Endothelial cell (in vitro differentiated cells): ENCODE results near the gene SDR42E1. TPM values are rescaled to one million over a fixed set of nuclear protein-coding genes. Genes with fewer than 3 reads are reported as not detected.

Source experiments
- DNase-seq: peaks from one replicate; pipeline ENCODE4 v3.0.0; 2021; ENCODE audit warnings: low spot score
- H3K27ac Mint-ChIP-seq: one replicate; pipeline ENCODE4 v1.8.0; 2021; ENCODE audit warnings: mixed read lengths, inconsistent platforms; ENCODE audit not compliant: unreplicated experiment
- H3K27me3 Mint-ChIP-seq: one replicate; pipeline ENCODE4 v1.8.0; 2021; ENCODE audit warnings: mild to moderate bottlenecking, moderate library complexity, mixed read lengths, inconsistent platforms; ENCODE audit not compliant: unreplicated experiment
- H3K36me3 Mint-ChIP-seq: one replicate; pipeline ENCODE4 v1.8.0; 2021; ENCODE audit warnings: mild to moderate bottlenecking, low read depth, mixed read lengths, inconsistent platforms; ENCODE audit not compliant: unreplicated experiment
- H3K4me1 Mint-ChIP-seq: one replicate; pipeline ENCODE4 v1.8.0; 2021; ENCODE audit warnings: mild to moderate bottlenecking, mixed read lengths, inconsistent platforms; ENCODE audit not compliant: unreplicated experiment
- H3K4me3 Mint-ChIP-seq: one replicate; pipeline ENCODE4 v1.8.0; 2021; ENCODE audit warnings: mild to moderate bottlenecking, mixed read lengths, inconsistent platforms; ENCODE audit not compliant: unreplicated experiment
- H3K9me3 Mint-ChIP-seq: one replicate; pipeline ENCODE4 v1.8.0; 2021; ENCODE audit warnings: mixed read lengths, inconsistent platforms; ENCODE audit not compliant: unreplicated experiment
- CTCF ChIP-seq: fragments of 200-600 bp; sonication (generic); IDR thresholded peaks from one replicate; pipeline ENCODE4 v1.5.0; 2021; ENCODE audit warnings: antibody characterized with exemption; ENCODE audit not compliant: unreplicated experiment
- total RNA-seq: library from RNA; stranded (reverse); fragmentation: NEBNext Ultra II Directional; extraction: Animal tissue kit (Norgen Biotek cat#: 25700); gene quantifications from one replicate; pipeline ENCODE4 v1.2.1, GENCODE V29; 2021; ENCODE audit not compliant: unreplicated experiment

SDR42E1 gene
- total RNA-seq, 1 donor from 2014 or later: 0.74 TPM

GRCh38 chr16:82024883-82025282, 13.6 kb upstream of the SDR42E1 start:
- no peak for TF ChIP-seq CTCF

GRCh38 chr16:82024316-82024715, 13.0 kb upstream of the SDR42E1 start:
- Mint-ChIP-seq H3K4me1 (no peaks in the 10 kb centered on the region), H3K4me3 (no peak overlapping the region), H3K27ac (no peak overlapping the region), H3K36me3 (no peaks in the 10 kb centered on the region), H3K27me3 (peaks cover 3% of the 10 kb centered on the region), H3K9me3 (no peaks in the 10 kb centered on the region)
- DNase-seq: no peak
- TF ChIP-seq CTCF: no peak

More at GRCh38 chr16:82024883-82025282, 13.6 kb upstream of the SDR42E1 start:
- H3K4me3 Mint-ChIP-seq: no peak overlapping the region
- no peak overlapping the region for H3K27ac Mint-ChIP-seq
- no peaks in the 10 kb centered on the region for H3K36me3 Mint-ChIP-seq
- H3K9me3 Mint-ChIP-seq: no peaks in the 10 kb centered on the region
- no peak for DNase-seq
- H3K27me3 Mint-ChIP-seq: peaks cover 3% of the 10 kb centered on the region
- no peaks in the 10 kb centered on the region for H3K4me1 Mint-ChIP-seq

- H3K4me3 Mint-ChIP-seq: no peak overlapping the region
- H3K27me3 Mint-ChIP-seq: peaks cover 3% of the 10 kb centered on the region
- H3K9me3 Mint-ChIP-seq: no peaks in the 10 kb centered on the region
- H3K4me1 Mint-ChIP-seq: no peaks in the 10 kb centered on the region
- DNase-seq: no peak
- no peaks in the 10 kb centered on the region for H3K36me3 Mint-ChIP-seq
- no peak overlapping the region for H3K27ac Mint-ChIP-seq
- TF ChIP-seq CTCF: no peak
These were observed 11.9 kb upstream of the SDR42E1 start for GRCh38 chr16:82023206-82023605.

- no peak for DNase-seq
- H3K36me3 Mint-ChIP-seq: no peaks in the 10 kb centered on the region
- no peak overlapping the region for H3K4me3 Mint-ChIP-seq
- TF ChIP-seq CTCF: no peak
- H3K9me3 Mint-ChIP-seq: no peaks in the 10 kb centered on the region
- H3K4me1 Mint-ChIP-seq: no peaks in the 10 kb centered on the region
- H3K27ac Mint-ChIP-seq: no peak overlapping the region
- H3K27me3 Mint-ChIP-seq: peaks cover 3% of the 10 kb centered on the region
These were observed 8.8 kb upstream of the SDR42E1 start for GRCh38 chr16:82020051-82020450.

GRCh38 chr16:82019535-82019934, 8.3 kb upstream of the SDR42E1 start:
- H3K4me3 Mint-ChIP-seq: no peak overlapping the region
- H3K36me3 Mint-ChIP-seq: no peaks in the 10 kb centered on the region
- H3K4me1 Mint-ChIP-seq: no peaks in the 10 kb centered on the region
- H3K9me3 Mint-ChIP-seq: no peaks in the 10 kb centered on the region
- peaks cover 3% of the 10 kb centered on the region for H3K27me3 Mint-ChIP-seq
- no peak for TF ChIP-seq CTCF
- no peak overlapping the region for H3K27ac Mint-ChIP-seq
- DNase-seq: no peak
